Measurements from ENCODE around the gene HDAC9. TPM values are rescaled to one million over a fixed set of nuclear protein-coding genes. Genes with fewer than 3 reads are reported as not detected.

Gene HDAC9
- total RNA-seq, 1 experiment from 2014 or later = 7.7 TPM

GRCh38 chr7:18864967-18865366 lies 369.4 kb downstream of the HDAC9 start:
- Mint-ChIP-seq H3K36me3 (ENCODE audit: insufficient read depth in 1 of 3, low read depth in 3 of 3) (no peaks in the 10 kb centered on the region), H3K4me1 (no peaks in the 10 kb centered on the region), H3K27me3 (ENCODE audit: low read depth) (no peaks in the 10 kb centered on the region), H3K9me3 (peaks cover 3 to 4% of the 10 kb centered on the region in 2 experiments; a peak in 1 of 5 replicates), H3K4me3 (no peak overlapping the region), H3K27ac (no peak overlapping the region)
- WGBS (ENCODE audit: extremely low coverage, insufficient read length, low lambda C conversion rate) = no CpG with 5 or more reads among the region's 3 CpGs
- Histone ChIP-seq H4K5ac (ENCODE audit: insufficient read length, low read depth, low read length) (no peak overlapping the region), H3K79me1 (ENCODE audit: insufficient read depth, low read depth, low read length, poor library complexity, severe bottlenecking) (no peaks in the 10 kb centered on the region), H3K27ac (ENCODE audit: insufficient read length, low read depth, low read length) (no peak overlapping the region), H3K4me1 (ENCODE audit: insufficient read depth, low read length) (no peaks in the 10 kb centered on the region), H3K18ac (ENCODE audit: insufficient read length, low read depth, low read length) (no peak overlapping the region), H3K23me2 (ENCODE audit: insufficient read length, low read depth, low read length, poor library complexity, severe bottlenecking) (no peaks in the 10 kb centered on the region), H3K4me2 (ENCODE audit: insufficient read depth, insufficient read length, low read length) (no peak overlapping the region), H2BK12ac (ENCODE audit: insufficient read length, low read depth, low read length) (no peak overlapping the region), H3K79me2 (ENCODE audit: insufficient read depth, low read length) (no peaks in the 10 kb centered on the region), H3K56ac (ENCODE audit: insufficient read length, low read depth, low read length) (no peak overlapping the region), H3K9me3 (ENCODE audit: control insufficient read depth, low read depth, low read length) (no peaks in the 10 kb centered on the region), H3K14ac (ENCODE audit: insufficient read depth, low read length) (no peak overlapping the region), H2BK120ac (ENCODE audit: low read depth, low read length, poor library complexity, severe bottlenecking) (no peak overlapping the region), H3K23ac (ENCODE audit: insufficient read length, low read depth, low read length) (no peak overlapping the region), H3K4ac (ENCODE audit: low read depth, low read length) (no peak overlapping the region), H2BK15ac (ENCODE audit: low read depth, low read length) (no peak overlapping the region), H2BK5ac (ENCODE audit: insufficient read length, low read length) (no peak overlapping the region), H4K20me1 (ENCODE audit: control insufficient read depth, insufficient read depth, insufficient read length) (no peaks in the 10 kb centered on the region), H3T11ph (ENCODE audit: low read length) (no peak overlapping the region), H4K91ac (ENCODE audit: insufficient read length, low read depth, low read length) (no peak overlapping the region), H3K27me3 (ENCODE audit: insufficient read depth, low read length) (no peaks in the 10 kb centered on the region), H2BK20ac (ENCODE audit: low read depth, low read length, poor library complexity, severe bottlenecking) (no peak overlapping the region), H4K8ac (replicated peaks; ENCODE audit: insufficient read length, low read depth, low read length) (no peak overlapping the region), H2AK5ac (ENCODE audit: insufficient read length, low read length) (no peak overlapping the region), H3K9ac (ENCODE audit: extremely low read depth, insufficient read length, low read length) (no peak overlapping the region), H2AFZ (ENCODE audit: low read length) (no peak overlapping the region)
- TF ChIP-seq CTCF (conservative IDR thresholded peaks at IDR 0.05) = no peak
- no peak for DNase-seq

Measured in H9 (cell line).